GM13977 (cell line): ENCODE results near the gene ZNG1F.
"Not testable (repeated sequence)": the region's sequence is repeated elsewhere in the genome, so short reads cannot be mapped to it uniquely, and the experiment has no call there.

Source experiments
- DNase-seq: peaks from one replicate; pipeline ENCODE4 v3.0.0; 2012; ENCODE audit warnings: low spot score
- CTCF ChIP-seq: IDR thresholded peaks from 2 replicates; pipeline ENCODE4 v1.5.1; 2012; ENCODE audit warnings: mild to moderate bottlenecking, control low read depth; ENCODE audit not compliant: insufficient read depth; ENCODE audit errors: extremely low read depth, missing control alignments
- in situ Hi-C: fragments of 300-500 bp; cut with MboI; formaldehyde crosslinking; loops from one replicate; pipeline ENCODE4 v1.12.0; 2022; ENCODE audit warnings: low sequenced_read_pairs, low pct_unique_long_range_greater_than_20kb, mixed read lengths, inconsistent platforms; ENCODE audit not compliant: unreplicated experiment

Gene ZNG1F

GRCh38 chr9:41189217-41189616, at the start of gene ZNG1F:
Gene ZNG1F (minus strand): TSS chr9:41189317. CDS start chr9:41189258, 59 bp downstream.
- in situ Hi-C loops, DNase-seq: not testable (repeated sequence)

GRCh38 chr9:41237110-41237749, 48.1 kb upstream of the ZNG1F start:
- in situ Hi-C loops, result not testable (repeated sequence)
- DNase-seq, result peak; percentile 24

- in situ Hi-C loops, result not testable (repeated sequence)
- DNase-seq, result peak; percentile 0
These were observed 47.5 kb upstream of the ZNG1F start for GRCh38 chr9:41236486-41237109.

- DNase-seq, result peak; percentile 27
- peak; percentile 27 for TF ChIP-seq CTCF
- in situ Hi-C loops, result not testable (repeated sequence)
These were observed 46.0 kb upstream of the ZNG1F start for GRCh38 chr9:41234811-41235805.

- in situ Hi-C loops, DNase-seq: not testable (repeated sequence)
These were observed 45.1 kb upstream of the ZNG1F start for GRCh38 chr9:41234221-41234620.

- in situ Hi-C loops, DNase-seq: not testable (repeated sequence)
These were observed 43.2 kb upstream of the ZNG1F start for GRCh38 chr9:41232326-41232725.

- in situ Hi-C loops, result not testable (repeated sequence)
- peak; percentile 5 for DNase-seq
These were observed 41.3 kb upstream of the ZNG1F start for GRCh38 chr9:41230418-41230817.

GRCh38 chr9:41229408-41230401, 40.6 kb upstream of the ZNG1F start:
- in situ Hi-C loops, result no loop called here
- TF ChIP-seq CTCF, result no peak
- peak; percentile 15 for DNase-seq

- DNase-seq, in situ Hi-C loops: not testable (repeated sequence)
These were observed 30.7 kb upstream of the ZNG1F start for GRCh38 chr9:41219831-41220230.

- in situ Hi-C loops, DNase-seq: not testable (repeated sequence)
These were observed 678 bp downstream of the ZNG1F start for GRCh38 chr9:41188439-41188838.

- DNase-seq, in situ Hi-C loops: not testable (repeated sequence)
These were observed 14.1 kb downstream of the ZNG1F start for GRCh38 chr9:41174994-41175393.

GRCh38 chr9:41150116-41150515, 39.0 kb downstream of the ZNG1F start:
- in situ Hi-C loops, DNase-seq: not testable (repeated sequence)

GRCh38 chr9:41141878-41142277, 47.2 kb downstream of the ZNG1F start:
- DNase-seq, in situ Hi-C loops: not testable (repeated sequence)

- DNase-seq, in situ Hi-C loops: not testable (repeated sequence)
These were observed 60.5 kb downstream of the ZNG1F start, which contains the start of gene FOXD4L6 for GRCh38 chr9:41128581-41128980. Gene FOXD4L6 (minus strand): TSS chr9:41128681. CDS start chr9:41128383, 298 bp downstream.
